Astrocyte (in vitro differentiated cells and primary cell): ENCODE results near the gene TIMP3.

Experiments
- EZH2 ChIP-seq: IDR thresholded peaks from 2 replicates; pipeline ENCODE4 v1.6.1; 2012; ENCODE audit warnings: mild to moderate bottlenecking, low read length, inconsistent platforms; ENCODE audit not compliant: insufficient read depth
- TF ChIP-seq, protein P1 (sequence below): IDR thresholded peaks from 2 replicates; pipeline ENCODE4 v1.5.1; 2011; ENCODE audit warnings: low read depth, mild to moderate bottlenecking, inconsistent platforms, low read length, moderate library complexity; ENCODE audit not compliant: insufficient read depth

DNA sequence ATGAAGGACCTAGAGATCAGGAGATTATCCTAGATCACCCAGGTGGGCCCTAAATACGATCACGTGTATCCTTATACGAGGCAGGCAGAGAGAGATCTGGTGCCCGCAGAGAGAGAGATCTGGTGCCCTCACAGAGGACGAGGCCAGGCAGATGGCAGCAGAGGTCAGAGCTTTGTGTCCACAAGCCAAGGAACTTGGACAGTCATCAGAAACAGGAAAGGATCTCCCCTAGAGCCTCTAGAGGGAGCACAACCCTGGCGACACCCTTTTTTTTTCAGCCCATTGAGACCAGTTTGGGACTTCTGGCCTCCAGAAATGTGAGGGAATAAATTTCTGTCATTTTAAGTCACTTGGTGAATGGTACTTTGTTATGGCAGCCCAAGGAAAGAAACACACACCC lies 25.5 kb upstream of the TIMP3 start:
- no peak for TF ChIP-seq EZH2
- TF ChIP-seq, protein P1, sequence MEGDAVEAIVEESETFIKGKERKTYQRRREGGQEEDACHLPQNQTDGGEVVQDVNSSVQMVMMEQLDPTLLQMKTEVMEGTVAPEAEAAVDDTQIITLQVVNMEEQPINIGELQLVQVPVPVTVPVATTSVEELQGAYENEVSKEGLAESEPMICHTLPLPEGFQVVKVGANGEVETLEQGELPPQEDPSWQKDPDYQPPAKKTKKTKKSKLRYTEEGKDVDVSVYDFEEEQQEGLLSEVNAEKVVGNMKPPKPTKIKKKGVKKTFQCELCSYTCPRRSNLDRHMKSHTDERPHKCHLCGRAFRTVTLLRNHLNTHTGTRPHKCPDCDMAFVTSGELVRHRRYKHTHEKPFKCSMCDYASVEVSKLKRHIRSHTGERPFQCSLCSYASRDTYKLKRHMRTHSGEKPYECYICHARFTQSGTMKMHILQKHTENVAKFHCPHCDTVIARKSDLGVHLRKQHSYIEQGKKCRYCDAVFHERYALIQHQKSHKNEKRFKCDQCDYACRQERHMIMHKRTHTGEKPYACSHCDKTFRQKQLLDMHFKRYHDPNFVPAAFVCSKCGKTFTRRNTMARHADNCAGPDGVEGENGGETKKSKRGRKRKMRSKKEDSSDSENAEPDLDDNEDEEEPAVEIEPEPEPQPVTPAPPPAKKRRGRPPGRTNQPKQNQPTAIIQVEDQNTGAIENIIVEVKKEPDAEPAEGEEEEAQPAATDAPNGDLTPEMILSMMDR: peak; percentile 21
